NCI-H748 (cell line): Measurements from ENCODE around the gene RBM10.

Source experiments
- DNase-seq: peaks from one replicate; lab custom pipeline; 2025; ENCODE audit not compliant: unreplicated experiment; lab: John Stamatoyannopoulos, UW

RBM10 gene

GRCh38 chrX:47148946-47149345, 3.9 kb downstream of the RBM10 start:
- DNase-seq: no peak

- DNase-seq: no peak
These were observed 6.4 kb downstream of the RBM10 start for GRCh38 chrX:47151435-47151834.

GRCh38 chrX:47156611-47157520, 11.8 kb downstream of the RBM10 start:
- no peak for DNase-seq

GRCh38 chrX:47158131-47158530, 13.1 kb downstream of the RBM10 start:
- DNase-seq: no peak

DNA sequence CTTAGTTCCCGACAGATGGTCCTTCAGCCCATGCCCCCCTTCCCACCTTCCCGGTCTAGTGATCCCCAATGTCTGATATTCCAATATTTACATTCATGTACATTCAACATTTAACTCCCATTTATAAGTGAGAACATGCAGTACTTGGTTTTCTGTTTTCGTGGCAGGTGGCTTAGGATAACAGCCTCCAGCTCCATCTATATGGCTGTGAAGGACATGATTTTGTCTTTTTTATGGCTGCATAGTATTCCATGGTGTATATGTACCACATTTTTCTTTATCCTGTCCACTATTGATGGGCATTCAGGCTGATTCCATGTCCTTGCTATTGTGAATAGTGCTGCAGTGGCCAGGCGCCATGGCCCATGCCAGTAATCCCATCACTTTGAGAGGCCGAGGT, 13.8 kb downstream of the RBM10 start:
- DNase-seq: no peak

DNA sequence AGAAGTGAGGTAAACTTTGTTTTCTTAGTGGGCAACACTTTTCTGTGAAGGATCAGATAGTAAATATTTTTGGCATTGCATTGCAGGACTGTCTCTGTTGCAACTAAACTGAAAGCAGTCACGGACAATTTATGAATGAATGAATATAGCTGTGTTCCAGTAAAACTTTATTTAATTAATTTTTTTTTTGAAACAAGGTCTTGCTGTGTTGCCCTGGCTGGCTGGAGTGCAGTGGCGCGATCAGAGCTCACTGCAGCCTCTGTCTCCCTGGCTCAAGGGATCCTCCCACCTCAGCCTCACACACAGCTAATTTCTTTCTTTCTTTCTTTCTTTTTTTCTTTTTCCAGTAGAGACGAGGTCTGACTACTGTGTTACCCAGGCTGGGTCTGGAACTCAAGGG, 15.8 kb downstream of the RBM10 start:
- no peak for DNase-seq

- no peak for DNase-seq
These were observed 18.0 kb downstream of the RBM10 start for GRCh38 chrX:47162927-47163583.

- DNase-seq: no peak
These were observed 19.4 kb downstream of the RBM10 start for GRCh38 chrX:47164420-47164819.

- no peak for DNase-seq
These were observed 21.1 kb downstream of the RBM10 start for GRCh38 chrX:47166126-47166525.

GRCh38 chrX:47168495-47169073, 23.6 kb downstream of the RBM10 start:
- DNase-seq: no peak

- no peak for DNase-seq
These were observed 24.3 kb downstream of the RBM10 start for GRCh38 chrX:47169273-47169672.

DNA sequence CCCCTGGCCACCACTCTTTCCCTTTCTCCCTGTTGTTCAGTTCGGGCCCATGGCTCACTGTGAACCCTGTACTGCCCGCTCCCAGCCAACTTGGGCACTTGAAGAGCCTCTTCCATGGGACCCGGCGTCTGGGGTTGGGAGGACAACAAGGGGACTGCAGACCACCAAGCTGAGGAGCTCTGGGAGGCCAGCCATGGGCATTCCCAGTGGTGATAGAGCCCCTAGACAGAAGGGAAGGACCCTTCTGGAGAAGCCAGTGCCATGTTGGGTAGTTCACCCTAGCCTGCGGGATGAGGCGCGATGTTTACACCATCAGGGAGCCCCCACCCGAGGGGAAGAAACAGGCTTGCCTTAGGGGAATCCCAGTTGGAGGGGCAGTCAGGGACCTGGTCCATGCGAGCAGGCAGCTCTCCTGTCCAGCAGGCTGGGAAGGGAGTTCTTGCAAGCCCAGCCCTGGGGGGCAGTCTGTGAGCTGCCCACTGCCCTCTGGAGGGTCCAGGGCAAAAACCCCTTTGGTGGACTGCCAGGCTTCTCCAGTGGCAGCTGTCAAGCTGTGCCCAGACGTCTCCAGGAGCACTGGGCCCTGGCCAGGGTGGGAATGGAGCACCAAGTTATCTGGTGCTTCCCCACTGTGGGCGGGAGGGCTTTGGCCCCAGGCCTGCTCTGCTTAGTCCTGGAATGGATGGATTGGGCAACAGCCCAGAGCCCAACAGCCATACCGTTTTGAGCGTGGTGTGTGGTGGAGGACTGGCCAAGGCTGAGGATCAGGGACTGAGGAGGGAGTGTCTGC, 24.9 kb downstream of the RBM10 start:
- DNase-seq: no peak

DNA sequence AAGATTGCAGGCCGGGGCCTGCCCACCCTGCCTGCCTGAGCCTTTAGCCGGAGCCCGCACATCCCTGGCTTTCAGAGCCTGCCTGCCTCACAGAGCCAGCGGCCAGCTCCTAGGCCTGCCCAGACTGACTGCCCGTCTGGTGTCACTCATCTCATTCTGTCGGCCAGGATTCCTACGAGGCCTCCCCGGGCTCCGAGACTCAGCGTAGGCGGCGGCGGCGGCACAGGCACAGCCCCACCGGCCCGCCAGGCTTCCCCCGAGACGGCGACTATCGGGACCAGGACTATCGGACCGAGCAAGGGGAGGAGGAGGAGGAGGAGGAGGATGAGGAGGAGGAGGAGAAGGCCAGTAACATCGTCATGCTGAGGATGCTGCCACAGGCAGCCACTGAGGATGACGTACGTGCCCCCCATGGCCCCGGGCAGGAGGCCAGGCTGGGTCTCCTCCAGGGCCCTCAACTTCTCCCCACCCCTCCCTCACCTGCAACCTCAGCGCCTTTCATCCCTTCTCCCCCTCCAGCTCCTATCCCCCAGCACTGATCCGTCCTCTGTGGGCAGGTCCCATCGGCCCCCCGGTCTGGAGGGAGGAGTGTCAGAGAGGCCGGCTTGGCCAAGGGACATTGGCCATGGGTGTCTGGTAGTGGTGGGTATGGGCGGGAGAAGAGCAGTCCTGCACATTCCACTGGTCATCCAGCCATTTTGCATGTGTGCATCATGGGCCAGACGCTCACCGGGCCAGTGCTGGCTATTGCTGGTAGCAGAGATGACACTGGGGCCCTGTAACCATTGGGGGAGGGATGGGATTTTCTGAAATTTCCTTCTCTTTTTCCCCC, 26.1 kb downstream of the RBM10 start:
- no peak for DNase-seq

DNA sequence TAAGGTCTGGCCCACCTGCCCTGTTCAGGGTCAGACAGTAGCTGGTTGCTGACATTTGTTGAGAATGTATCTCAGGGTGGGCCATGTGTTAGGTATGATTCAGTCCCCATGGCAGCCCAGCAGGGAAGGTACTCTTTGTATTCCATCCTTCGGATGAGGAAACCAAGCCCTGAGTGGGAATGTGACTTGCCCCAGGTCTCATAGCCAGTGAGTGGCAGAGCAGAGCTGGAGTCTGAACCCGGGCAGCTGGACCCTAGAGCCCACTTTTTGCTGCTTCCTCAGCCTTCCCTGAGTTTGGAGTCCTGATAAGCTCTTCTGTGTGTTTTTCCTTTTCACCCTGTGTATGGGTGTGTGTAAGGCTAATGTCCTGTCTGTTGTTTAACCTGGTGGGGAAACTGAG, 27.0 kb downstream of the RBM10 start:
- no peak for DNase-seq

- no peak for DNase-seq
These were observed 27.5 kb downstream of the RBM10 start for GRCh38 chrX:47172549-47172948.

DNA sequence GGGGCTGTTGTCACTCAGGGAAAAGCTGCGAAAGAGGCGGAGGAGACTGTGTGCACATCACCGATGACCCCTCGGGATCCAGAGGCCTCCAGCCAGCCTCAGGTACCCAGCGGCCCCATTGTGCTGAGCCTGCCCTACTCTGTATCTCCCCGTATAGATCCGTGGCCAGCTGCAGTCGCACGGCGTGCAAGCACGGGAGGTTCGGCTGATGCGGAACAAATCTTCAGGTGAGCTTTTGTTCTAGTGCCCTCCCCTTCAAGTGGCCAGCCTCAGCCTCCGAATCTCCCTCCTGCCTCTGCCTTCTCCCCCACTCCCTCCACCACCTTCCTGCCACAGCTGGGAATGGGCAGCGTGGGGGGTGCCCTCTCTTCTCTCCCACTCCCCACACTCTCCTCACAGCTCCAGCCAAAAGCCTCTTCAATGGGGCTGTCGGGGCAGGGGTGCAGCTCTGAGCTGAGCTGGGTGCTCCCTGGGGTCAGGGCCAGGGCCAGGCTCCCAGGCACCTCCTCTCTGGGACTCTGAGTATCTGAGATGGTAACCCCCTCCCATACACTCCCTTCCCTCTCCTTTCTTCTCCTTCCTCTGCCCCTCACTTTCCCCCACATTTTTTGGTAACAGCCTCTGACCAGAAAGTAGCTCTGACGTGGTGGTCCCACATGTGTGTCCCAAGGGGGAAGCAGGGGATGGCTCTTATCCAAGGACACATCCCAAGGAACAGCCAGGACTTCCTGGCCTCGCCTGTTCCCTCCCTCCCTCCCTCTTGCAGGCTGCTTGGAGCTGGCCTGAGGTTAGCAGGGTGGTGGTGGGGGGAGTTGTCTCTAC, 28.2 kb downstream of the RBM10 start:
- DNase-seq: no peak

DNA sequence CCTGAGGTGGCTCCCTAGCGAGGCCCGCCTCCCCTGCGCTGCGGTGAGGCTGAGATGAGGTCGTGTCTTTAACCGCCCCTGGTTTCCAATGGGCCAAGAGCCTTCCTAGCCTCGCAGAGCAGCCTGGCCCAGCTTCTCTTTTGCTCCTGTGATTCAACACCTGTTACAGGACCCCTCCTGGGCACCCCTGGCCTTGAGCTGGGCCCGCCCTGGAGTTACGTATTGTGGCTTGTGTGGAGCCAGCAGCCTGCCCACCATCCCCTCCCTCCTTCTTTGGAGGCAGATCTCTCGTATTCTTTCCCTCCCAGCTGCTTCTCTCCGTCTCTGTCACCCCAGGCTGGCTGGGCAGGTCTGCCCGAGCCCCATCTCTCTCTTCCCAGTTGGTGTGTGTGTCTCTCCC, 29.4 kb downstream of the RBM10 start:
- no peak for DNase-seq

GRCh38 chrX:47174846-47175587, 30.0 kb downstream of the RBM10 start:
- no peak for DNase-seq

- no peak for DNase-seq
These were observed 30.6 kb downstream of the RBM10 start for GRCh38 chrX:47175588-47175980.
